Adrenal gland (tissue), 12 donors: ENCODE data around the gene FAM124B. TPM values are rescaled to one million over a fixed set of nuclear protein-coding genes. Genes with fewer than 3 reads are reported as not detected.
A peak's percentile ranks its signal among the peaks of the same experiment; 100 is the strongest.

Experiments
- DNase-seq, 7 donors: peaks; one replicate each; pipeline ENCODE4 v3.0.0-alpha.2; 2019 to 2020
- H3K27ac ChIP-seq, 5 donors: fragments of 200-600 bp; sonication (generic) in 4 of 5; 1 replicate in 3 of 5; 2 replicates in 2 of 5; pipeline versions ENCODE4 v1.5.1 to v1.8.0; 2016 to 2020; ENCODE audit warnings: mild to moderate bottlenecking in 1 of 5
- H3K27me3 ChIP-seq: fragments of 200-600 bp; 2 replicates; pipeline ENCODE4 v1.8.0; 2021
- H3K36me3 ChIP-seq, 2 donors: fragments of 200-600 bp; replicated peaks in 1 of 2; 1 replicate in 1 of 2; 2 replicates in 1 of 2; pipeline versions ENCODE4 v1.5.1 to v1.8.0; 2018 to 2022
- H3K4me1 ChIP-seq, 2 donors: fragments of 200-600 bp; replicated peaks in 1 of 2; 1 replicate in 1 of 2; 2 replicates in 1 of 2; pipeline versions ENCODE4 v1.5.1 to v1.8.0; 2018 to 2021
- H3K4me3 ChIP-seq, 4 donors: fragments of 200-600 bp; sonication (generic) in 3 of 4; one replicate each; pipeline ENCODE4 v1.5.1; 2016 to 2018
- H3K9me3 ChIP-seq, 3 donors: fragments of 200-600 bp; sonication (generic) in 1 of 3; replicated peaks in 1 of 3; 1 replicate in 2 of 3; 2 replicates in 1 of 3; pipeline versions ENCODE4 v1.5.1 to v1.8.0; 2016 to 2021
- CTCF ChIP-seq, 6 experiments: fragments of 450-650 bp in 4 of 6; fragments of 200-600 bp in 2 of 6; sonication (generic) in 1 of 6; IDR thresholded peaks; 1 replicate in 5 of 6; 2 replicates in 1 of 6; pipeline versions ENCODE4 v1.5.1 to v1.8.0; 2016 to 2021; ENCODE audit warnings: antibody characterized with exemption in 6 of 6, mild to moderate bottlenecking in 2 of 6, moderate library complexity in 1 of 6
- POLR2A ChIP-seq, 2 donors: fragments of 450-650 bp; IDR thresholded peaks; one replicate each; pipeline ENCODE4 v1.6.1; 2017; ENCODE audit warnings: antibody characterized with exemption in 2 of 2, mild to moderate bottlenecking in 2 of 2, moderate library complexity in 1 of 2
- WGBS, 4 donors: extraction: QIAGEN DNeasy Blood & Tissue Kit in 2 of 4; methylation state at CpG; one replicate each; pipeline versions ENCODE4 v1.1.5 to v1.1.7; 2013 to 2017; 5-methylcytosine and 5-hydroxymethylcytosine counted together
- intact Hi-C, 2 donors: fragments of 100-400 bp; cut with DNase I; formaldehyde crosslinking; loops; one replicate each; pipeline versions ENCODE4 v1.14.1 to v1.15.0; 2022 to 2023
- polyA plus RNA-seq, 3 donors: library from polyadenylated mRNA; stranded (reverse); fragments of 200-250 nt in 2 of 3; fragments of 350-450 nt in 1 of 3; fragmentation: Illumina TruSeq in 1 of 3; extraction: RNeasy Lipid Tissue Mini Kit (QIAGEN cat#74804) in 1 of 3; gene quantifications; one replicate each; pipeline ENCODE4 v1.2.3, GENCODE V29; 2013 to 2014
- total RNA-seq, 9 donors: library from RNA; depleted of rRNA in 4 of 9; stranded (reverse); fragments of >200 nt in 4 of 9; fragments of 120-200 nt in 1 of 9; fragmentation: NEBNext Ultra II Directional in 1 of 9; extraction: Animal tissue kit (Norgen Biotek cat#: 25700) in 1 of 9; gene quantifications; one replicate each; pipeline versions ENCODE4 v1.1.0 to v1.2.4, GENCODE V29; 2013 to 2023
- donor health status: healthy with polysubstance abuse.
- donor health status: Bipolar disorder and iron deficiency.
- donor health status: DM: yes; HTN: yes; CAD: no.
- donor health status: DM: no; HTN: no; CAD: no.
- donor health status: DM: no; HTN: no; CAD: no.
- donor health status: DM: yes; HTN: yes; CAD: no.

The FAM124B gene
- total and polyA plus RNA-seq, 12 donors, result 0.16 to 1.1 (median 0.54) TPM; not detected in 2

GRCh38 chr2:224363281-224363680 is 38.6 kb downstream of the FAM124B start:
- H3K27ac ChIP-seq, result no peak overlapping the region
- no peaks in the 10 kb centered on the region for H3K36me3 ChIP-seq
- no peak for DNase-seq
- TF ChIP-seq POLR2A (IDR thresholded peaks at IDR 0.05) (no peak), CTCF (IDR thresholded peaks at IDR 0.05) (no peak)
- no peak overlapping the region for H3K4me3 ChIP-seq
- intact Hi-C loops, result loop anchor here in 1 of 2 donors (10.0 kb wide), 1 partner anchor 82 kb away; no protein-coding TSS in a partner anchor
- no peaks in the 10 kb centered on the region for H3K27me3 ChIP-seq
- no peaks in the 10 kb centered on the region for H3K4me1 ChIP-seq
- no peaks in the 10 kb centered on the region for H3K9me3 ChIP-seq
- 74 to 85% (median 81%) methylated on average over 3 of the region's 3 CpGs for WGBS, 4 donors

GRCh38 chr2:224362094-224362493 is 39.8 kb downstream of the FAM124B start:
- Histone ChIP-seq H3K9me3 (no peaks in the 10 kb centered on the region), H3K36me3 (no peaks in the 10 kb centered on the region), H3K4me3 (no peak overlapping the region), H3K27me3 (no peaks in the 10 kb centered on the region), H3K27ac (no peak overlapping the region), H3K4me1 (no peaks in the 10 kb centered on the region)
- WGBS, 4 donors, result 78 to 86% (median 81%) methylated on average over 1 of the region's 1 CpG
- DNase-seq, result no peak
- TF ChIP-seq CTCF (IDR thresholded peaks at IDR 0.05), result no peak
- TF ChIP-seq POLR2A (IDR thresholded peaks at IDR 0.05), result no peak
- intact Hi-C loops, result loop anchor here in 1 of 2 donors (10.0 kb wide), 1 partner anchor 83 kb away; no protein-coding TSS in a partner anchor

- Histone ChIP-seq H3K36me3 (no peaks in the 10 kb centered on the region), H3K27ac (no peak overlapping the region), H3K9me3 (no peaks in the 10 kb centered on the region), H3K4me1 (no peaks in the 10 kb centered on the region), H3K4me3 (no peak overlapping the region), H3K27me3 (no peaks in the 10 kb centered on the region)
- no peak for TF ChIP-seq CTCF (IDR thresholded peaks at IDR 0.05)
- no peak for TF ChIP-seq POLR2A (IDR thresholded peaks at IDR 0.05)
- intact Hi-C loops, result loop anchor here in 1 of 2 donors (10.0 kb wide), 1 partner anchor 84 kb away; no protein-coding TSS in a partner anchor
- DNase-seq, result no peak
- WGBS, 4 donors, result 81 to 84% (median 83%) methylated on average over 3 of the region's 3 CpGs
These were observed 41.1 kb downstream of the FAM124B start for GRCh38 chr2:224360801-224361251.

GRCh38 chr2:224359569-224359968 is 42.3 kb downstream of the FAM124B start:
- Histone ChIP-seq H3K27ac (no peak overlapping the region), H3K36me3 (no peaks in the 10 kb centered on the region), H3K27me3 (no peaks in the 10 kb centered on the region), H3K9me3 (no peaks in the 10 kb centered on the region), H3K4me3 (no peak overlapping the region), H3K4me1 (no peaks in the 10 kb centered on the region)
- DNase-seq, result peak in 1 of 7 donors; percentile 20
- no peak for TF ChIP-seq POLR2A (IDR thresholded peaks at IDR 0.05)
- TF ChIP-seq CTCF (IDR thresholded peaks at IDR 0.05), result peak in 1 of 6 experiments; percentile 14
- 60 to 77% (median 71%) methylated on average over 3 of the region's 3 CpGs for WGBS, 4 donors
- intact Hi-C loops, result loop anchor here in 1 of 2 donors (2.0 to 10.0 kb wide), 3 partner anchors 85 to 645 kb away; no protein-coding TSS in a partner anchor
